HEK293 (cell line): Measurements from ENCODE around the gene COX6A2.

Experiments
- CTCF ChIA-PET: fragments of 350-600 bp; formaldehyde crosslinking; extraction: SDS; loops from one replicate; lab custom pipeline; 2021; ENCODE audit warnings: antibody characterized with exemption; lab: Yijun Ruan, JAX
- POLR2A ChIA-PET: fragments of 300-600 bp; formaldehyde crosslinking; extraction: SDS; loops from one replicate; lab custom pipeline; 2020; ENCODE audit warnings: antibody characterized with exemption, inconsistent platforms; lab: Yijun Ruan, JAX
- H3K27ac ChIP-seq: fragments of 200-500 bp; sonication (Bioruptor generic); 2 replicates; pipeline ENCODE4 v1.5.1; 2014; ENCODE audit warnings: low read depth, low read length, control low read depth, inconsistent platforms; ENCODE audit errors: extremely low read depth
- H3K36me3 ChIP-seq, 2 experiments: fragments of 200-500 bp in 1 of 2; sonication (Bioruptor generic) in 1 of 2; 1 replicate in 1 of 2; 2 replicates in 1 of 2; pipeline ENCODE4 v1.5.1; 2014 to 2017; ENCODE audit warnings: inconsistent platforms in 2 of 2, low read length in 2 of 2; ENCODE audit not compliant: control insufficient read depth in 2 of 2, insufficient read depth in 1 of 2
- H3K4me1 ChIP-seq: fragments of 200-500 bp; sonication (Bioruptor generic); 2 replicates; pipeline ENCODE4 v1.5.1; 2014; ENCODE audit warnings: mild to moderate bottlenecking, low read length, inconsistent platforms; ENCODE audit not compliant: control insufficient read depth, insufficient read depth
- H3K4me3 ChIP-seq: 2 replicates; pipeline ENCODE4 v1.5.1; 2011; ENCODE audit warnings: low read depth, mild to moderate bottlenecking, control low read depth, low read length, moderate library complexity
- H3K9me3 ChIP-seq: fragments of 200-500 bp; sonication (Bioruptor generic); 2 replicates; pipeline ENCODE4 v1.5.1; 2014; ENCODE audit warnings: low read depth, low read length, inconsistent platforms; ENCODE audit not compliant: control insufficient read depth, insufficient read depth
- IKZF3 ChIP-seq: fragments of 450-650 bp; IDR thresholded peaks from 2 replicates; pipeline ENCODE4 v1.5.0; 2018; ENCODE audit warnings: missing biosample characterization, mild to moderate bottlenecking, missing genetic modification characterization, moderate library complexity
- KLF1 ChIP-seq: fragments of 450-650 bp; formaldehyde crosslinking; IDR thresholded peaks from 2 replicates; pipeline ENCODE4 v1.5.1; 2016; ENCODE audit warnings: missing biosample characterization, missing genetic modification characterization
- MZF1 ChIP-seq: fragments of 450-650 bp; formaldehyde crosslinking; IDR thresholded peaks from 2 replicates; pipeline ENCODE4 v1.5.1; 2017; ENCODE audit warnings: missing biosample characterization, missing genetic modification characterization, borderline replicate concordance
- SALL2 ChIP-seq: fragments of 450-650 bp; formaldehyde crosslinking; IDR thresholded peaks from 2 replicates; pipeline ENCODE4 v1.5.0; 2017; ENCODE audit warnings: missing biosample characterization, mild to moderate bottlenecking, missing genetic modification characterization, borderline replicate concordance
- SCRT2 ChIP-seq: fragments of 450-650 bp; formaldehyde crosslinking; IDR thresholded peaks from 2 replicates; pipeline ENCODE4 v1.5.1; 2016; ENCODE audit warnings: missing biosample characterization, missing genetic modification characterization
- SETDB1 ChIP-seq: IDR thresholded peaks from one replicate; pipeline ENCODE4 v1.6.1; 2017; ENCODE audit warnings: mild to moderate bottlenecking, low read length, moderate library complexity, mixed read lengths; ENCODE audit not compliant: insufficient read length
- SP2 ChIP-seq: fragments of 450-650 bp; formaldehyde crosslinking; IDR thresholded peaks from 2 replicates; pipeline ENCODE4 v1.5.1; 2016; ENCODE audit warnings: missing biosample characterization, missing genetic modification characterization
- SP3 ChIP-seq: fragments of 450-650 bp; formaldehyde crosslinking; IDR thresholded peaks from 2 replicates; pipeline ENCODE4 v1.5.1; 2016; ENCODE audit warnings: missing biosample characterization, missing genetic modification characterization
- ZBTB1 ChIP-seq: fragments of 450-650 bp; formaldehyde crosslinking; IDR thresholded peaks from 2 replicates; pipeline ENCODE4 v1.5.1; 2016; ENCODE audit warnings: missing biosample characterization, missing genetic modification characterization
- ZBTB17 ChIP-seq: fragments of 450-650 bp; formaldehyde crosslinking; IDR thresholded peaks from 2 replicates; pipeline ENCODE4 v1.5.1; 2016; ENCODE audit warnings: missing biosample characterization, missing genetic modification characterization
- ZEB2 ChIP-seq: fragments of 450-650 bp; formaldehyde crosslinking; IDR thresholded peaks from 2 replicates; pipeline ENCODE4 v1.5.1; 2016; ENCODE audit warnings: missing biosample characterization, missing genetic modification characterization
- ZFP37 ChIP-seq: fragments of 450-650 bp; formaldehyde crosslinking; IDR thresholded peaks from 2 replicates; pipeline ENCODE4 v1.5.1; 2016; ENCODE audit warnings: missing biosample characterization, missing genetic modification characterization
- ZNF114 ChIP-seq: fragments of 450-650 bp; formaldehyde crosslinking; IDR thresholded peaks from 2 replicates; pipeline ENCODE4 v1.5.0; 2017; ENCODE audit warnings: missing biosample characterization, missing genetic modification characterization
- ZNF248 ChIP-seq: fragments of 450-650 bp; formaldehyde crosslinking; IDR thresholded peaks from 2 replicates; pipeline ENCODE4 v1.5.1; 2017; ENCODE audit warnings: missing biosample characterization, missing genetic modification characterization
- ZNF335 ChIP-seq: fragments of 450-650 bp; formaldehyde crosslinking; conservative IDR thresholded peaks from 2 replicates; pipeline ENCODE4 v1.5.1; 2016; ENCODE audit warnings: missing biosample characterization, missing genetic modification characterization
- ZNF341 ChIP-seq: fragments of 450-650 bp; formaldehyde crosslinking; IDR thresholded peaks from 2 replicates; pipeline ENCODE4; 2016; ENCODE audit warnings: low read depth, missing biosample characterization, missing genetic modification characterization
- ZNF416 ChIP-seq: fragments of 450-650 bp; formaldehyde crosslinking; IDR thresholded peaks from 2 replicates; pipeline ENCODE4 v1.5.1; 2016; ENCODE audit warnings: missing biosample characterization, missing genetic modification characterization
- ZNF423 ChIP-seq: fragments of 450-650 bp; formaldehyde crosslinking; IDR thresholded peaks from 2 replicates; pipeline ENCODE4 v1.5.1; 2016; ENCODE audit warnings: missing biosample characterization, missing genetic modification characterization
- ZNF555 ChIP-seq: fragments of 450-650 bp; formaldehyde crosslinking; conservative IDR thresholded peaks from 2 replicates; pipeline ENCODE4 v1.5.1; 2017; ENCODE audit warnings: missing biosample characterization, mild to moderate bottlenecking, missing genetic modification characterization, inconsistent platforms
- ZNF560 ChIP-seq: fragments of 450-650 bp; formaldehyde crosslinking; IDR thresholded peaks from 2 replicates; pipeline ENCODE4 v1.5.1; 2017; ENCODE audit warnings: missing biosample characterization, missing genetic modification characterization, borderline replicate concordance
- ZNF621 ChIP-seq: fragments of 450-650 bp; formaldehyde crosslinking; IDR thresholded peaks from 2 replicates; pipeline ENCODE4 v1.5.1; 2017; ENCODE audit warnings: missing biosample characterization, missing genetic modification characterization
- ZNF624 ChIP-seq: fragments of 450-650 bp; formaldehyde crosslinking; IDR thresholded peaks from 2 replicates; pipeline ENCODE4 v1.5.1; 2017; ENCODE audit warnings: missing biosample characterization, missing genetic modification characterization
- ZNF670 ChIP-seq: fragments of 450-650 bp; formaldehyde crosslinking; IDR thresholded peaks from 2 replicates; pipeline ENCODE4 v1.5.1; 2016; ENCODE audit warnings: missing biosample characterization, missing genetic modification characterization, low read depth
- ZNF791 ChIP-seq: fragments of 450-650 bp; formaldehyde crosslinking; IDR thresholded peaks from 2 replicates; pipeline ENCODE4 v1.5.1; 2016; ENCODE audit warnings: missing biosample characterization, missing genetic modification characterization
- ZXDB ChIP-seq: fragments of 450-650 bp; formaldehyde crosslinking; IDR thresholded peaks from 2 replicates; pipeline ENCODE4 v1.5.1; 2016; ENCODE audit warnings: missing biosample characterization, missing genetic modification characterization
- TF ChIP-seq, protein P1 (sequence below): fragments of 450-650 bp; formaldehyde crosslinking; IDR thresholded peaks from 2 replicates; pipeline ENCODE4 v1.5.1; 2016; ENCODE audit warnings: missing biosample characterization, missing genetic modification characterization, low read depth
- TF ChIP-seq, protein P2 (sequence below): fragments of 450-650 bp; formaldehyde crosslinking; IDR thresholded peaks from 2 replicates; pipeline ENCODE4 v1.5.1; 2017; ENCODE audit warnings: missing biosample characterization, missing genetic modification characterization

COX6A2 gene

DNA sequence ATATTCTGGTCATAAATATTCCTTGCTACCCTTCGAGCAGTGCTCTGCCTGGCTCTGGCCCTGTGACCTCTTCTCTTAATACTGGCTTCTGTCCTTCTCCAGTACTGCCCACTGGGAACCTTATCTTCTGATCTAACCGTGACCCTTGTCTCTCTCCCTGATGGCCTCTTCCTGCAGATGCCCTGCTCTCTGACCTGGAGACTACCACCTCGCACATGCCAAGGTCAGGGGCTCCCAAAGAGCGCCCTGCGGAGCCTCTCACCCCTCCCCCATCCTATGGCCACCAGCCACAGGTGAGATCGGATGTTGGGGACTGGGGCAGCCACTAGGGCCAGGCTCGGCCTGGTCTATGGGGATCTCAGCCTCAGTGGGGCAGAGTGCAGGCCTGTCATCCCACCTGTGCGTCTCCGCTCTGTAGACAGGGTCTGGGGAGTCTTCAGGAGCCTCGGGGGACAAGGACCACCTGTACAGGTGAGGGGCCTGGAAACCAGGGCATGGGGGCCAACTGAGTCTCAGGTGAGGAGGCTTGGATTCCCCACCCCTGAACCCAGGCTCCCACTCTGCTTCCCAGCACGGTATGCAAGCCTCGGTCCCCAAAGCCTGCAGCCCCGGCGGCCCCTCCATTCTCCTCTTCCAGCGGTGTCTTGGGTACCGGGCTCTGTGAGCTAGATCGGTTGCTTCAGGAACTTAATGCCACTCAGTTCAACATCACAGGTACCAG lies 45.3 kb upstream of the COX6A2 start:
- peaks cover 0 to 10% of the 10 kb centered on the region in 2 experiments; a peak in 1 of 3 replicates for H3K36me3 ChIP-seq
- TF ChIP-seq ZNF560 (tag by site-specific recombination) (no peak), SCRT2 (tag by site-specific recombination) (peak; percentile 76), ZNF114 (tag by site-specific recombination) (no peak)
- TF ChIP-seq, protein P1, sequence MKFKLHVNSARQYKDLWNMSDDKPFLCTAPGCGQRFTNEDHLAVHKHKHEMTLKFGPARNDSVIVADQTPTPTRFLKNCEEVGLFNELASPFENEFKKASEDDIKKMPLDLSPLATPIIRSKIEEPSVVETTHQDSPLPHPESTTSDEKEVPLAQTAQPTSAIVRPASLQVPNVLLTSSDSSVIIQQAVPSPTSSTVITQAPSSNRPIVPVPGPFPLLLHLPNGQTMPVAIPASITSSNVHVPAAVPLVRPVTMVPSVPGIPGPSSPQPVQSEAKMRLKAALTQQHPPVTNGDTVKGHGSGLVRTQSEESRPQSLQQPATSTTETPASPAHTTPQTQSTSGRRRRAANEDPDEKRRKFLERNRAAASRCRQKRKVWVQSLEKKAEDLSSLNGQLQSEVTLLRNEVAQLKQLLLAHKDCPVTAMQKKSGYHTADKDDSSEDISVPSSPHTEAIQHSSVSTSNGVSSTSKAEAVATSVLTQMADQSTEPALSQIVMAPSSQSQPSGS = no peak
- no peak overlapping the region for H3K27ac ChIP-seq
- ChIA-PET POLR2A (interaction anchor here (0.8 kb wide), 1 partner anchor 331 kb away, joined by 3 read pairs; no protein-coding TSS in a partner anchor), CTCF (interaction anchor here (0.6 kb wide), 1 partner anchor 13 kb away, joined by 3 read pairs; no protein-coding TSS in a partner anchor)
- no peaks in the 10 kb centered on the region for H3K4me1 ChIP-seq
- no peaks in the 10 kb centered on the region for H3K9me3 ChIP-seq
- no peak overlapping the region for H3K4me3 ChIP-seq

DNA sequence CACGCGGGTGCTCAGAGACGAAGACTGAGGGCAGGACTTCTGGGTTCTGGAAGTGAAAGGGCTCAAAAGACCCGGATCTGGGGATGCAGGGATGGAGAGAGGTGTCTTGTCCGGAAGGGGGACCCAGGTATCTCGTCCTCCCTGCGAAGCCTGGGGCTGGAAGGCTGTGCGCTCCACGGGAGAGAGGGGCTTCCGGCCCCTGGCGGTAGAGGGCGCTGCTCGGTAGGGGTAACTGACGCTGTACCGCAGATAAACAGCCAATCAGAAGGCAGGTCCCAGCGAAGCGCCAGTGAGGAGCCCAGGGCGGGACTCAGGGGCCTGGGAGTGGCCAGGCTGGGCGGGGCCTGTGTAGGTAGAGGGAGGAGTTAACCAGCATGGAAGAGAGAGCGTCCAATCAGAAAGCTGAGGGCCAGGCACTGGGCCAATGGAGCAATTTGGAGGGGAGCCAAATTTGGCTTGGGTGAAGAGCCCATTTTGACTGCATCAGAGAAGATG lies 44.6 kb upstream of the COX6A2 start:
- Histone ChIP-seq H3K36me3 (peaks cover 0 to 10% of the 10 kb centered on the region in 2 experiments; a peak in 1 of 3 replicates), H3K27ac (peak overlapping the region; percentile 56; the same call in 1 of the 2 replicates), H3K4me1 (no peaks in the 10 kb centered on the region), H3K4me3 (peak overlapping the region; percentile 47), H3K9me3 (no peaks in the 10 kb centered on the region)
- ChIA-PET POLR2A (interaction anchor here (0.8 to 1.2 kb wide), 2 partner anchors 12 to 331 kb away, joined by 3 read pairs; no protein-coding TSS in a partner anchor), CTCF (interaction anchor here (0.6 kb wide), 1 partner anchor 12 kb away, joined by 3 read pairs; no protein-coding TSS in a partner anchor)
- TF ChIP-seq ZNF335 (peak; percentile 53; the same call in 1 of the 2 replicates), ZNF621 (tag by site-specific recombination) (no peak), ZNF791 (tag by site-specific recombination) (no peak), ZXDB (tag by site-specific recombination) (peak; percentile 13; the same call in 1 of the 2 replicates), SP3 (tag by site-specific recombination) (peak; percentile 52), ZNF341 (0 out of 2 replicates have a peak, but pooled peaks have one; percentile 24), SP2 (tag by site-specific recombination) (peak; percentile 90), KLF1 (tag by site-specific recombination) (0 out of 2 replicates have a peak, but pooled peaks have one; percentile 20)

DNA sequence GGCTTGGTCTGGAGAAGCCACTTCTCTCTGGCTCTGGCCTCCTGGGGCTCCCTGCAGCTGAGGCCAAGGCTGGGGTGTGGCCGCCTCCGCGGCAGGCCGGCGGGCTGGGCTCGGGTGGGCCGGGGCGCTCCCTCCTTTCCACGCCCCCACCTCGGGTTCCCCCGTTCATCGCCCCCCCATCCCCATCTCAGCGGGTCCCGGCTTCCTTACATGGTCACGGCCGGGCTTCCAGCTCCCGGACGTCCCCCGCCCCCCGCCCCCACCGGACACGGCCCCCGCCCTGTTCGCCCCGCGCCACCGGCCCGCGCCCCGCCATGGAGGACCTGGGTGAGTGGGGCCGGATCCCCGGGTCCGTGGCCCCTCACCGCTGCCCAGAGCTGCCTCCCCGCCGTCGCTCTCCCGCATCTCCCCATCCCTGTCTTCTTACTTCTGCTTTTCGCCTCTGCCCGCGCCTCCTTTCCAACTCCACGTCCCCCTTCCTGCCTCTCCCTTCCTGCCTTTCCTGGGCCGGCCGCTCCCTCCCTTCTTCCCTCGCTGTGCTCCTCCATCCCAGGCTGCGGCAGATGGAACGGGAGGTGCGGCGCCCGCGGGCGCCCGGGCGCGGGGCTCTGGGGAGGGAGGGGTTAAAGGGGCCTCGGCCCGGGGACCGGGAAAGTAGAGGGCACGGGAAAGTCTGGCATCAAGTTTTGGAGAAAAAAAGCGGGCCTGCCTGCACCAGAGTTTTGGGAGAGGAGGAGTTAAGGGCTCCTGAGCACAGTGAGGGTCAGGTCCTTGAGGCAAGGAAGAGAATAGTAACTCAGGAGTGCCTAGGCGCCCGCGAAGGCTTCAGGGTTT lies 43.9 kb upstream of the COX6A2 start, which contains the start of gene TGFB1I1:
Gene TGFB1I1 (plus strand): TSS at position 278 of the 834 bp plus-strand sequence. CDS start 37 bp downstream, at position 315.
- H3K4me3 ChIP-seq = peak within 1 kb of the TSS; percentile 47
- no peaks in the 10 kb centered on the region for H3K4me1 ChIP-seq
- ChIA-PET CTCF (no interaction called here), POLR2A (interaction anchor here (0.7 to 1.2 kb wide), 2 partner anchors 12 to 13 kb away, joined by 3 read pairs; partner anchors contain the start of gene ARMC5)
- H3K9me3 ChIP-seq = no peaks in the 10 kb centered on the region
- H3K27ac ChIP-seq = peak within 1 kb of the TSS; percentile 56; the same call in 1 of the 2 replicates
- peaks cover 0 to 13% of the 10 kb centered on the region in 2 experiments; a peak in 1 of 3 replicates for H3K36me3 ChIP-seq
- no peak for TF ChIP-seq ZBTB1 (tag by site-specific recombination)
- no peak for TF ChIP-seq ZNF416 (tag by site-specific recombination)
- TF ChIP-seq SALL2 (tag by site-specific recombination) = no peak
- TF ChIP-seq IKZF3 (tag by site-specific recombination) = peak; percentile 79
- no peak for TF ChIP-seq SETDB1
- TF ChIP-seq ZNF248 (tag by site-specific recombination) = no peak
- no peak for TF ChIP-seq ZNF670 (tag by site-specific recombination)
- TF ChIP-seq, protein P2, sequence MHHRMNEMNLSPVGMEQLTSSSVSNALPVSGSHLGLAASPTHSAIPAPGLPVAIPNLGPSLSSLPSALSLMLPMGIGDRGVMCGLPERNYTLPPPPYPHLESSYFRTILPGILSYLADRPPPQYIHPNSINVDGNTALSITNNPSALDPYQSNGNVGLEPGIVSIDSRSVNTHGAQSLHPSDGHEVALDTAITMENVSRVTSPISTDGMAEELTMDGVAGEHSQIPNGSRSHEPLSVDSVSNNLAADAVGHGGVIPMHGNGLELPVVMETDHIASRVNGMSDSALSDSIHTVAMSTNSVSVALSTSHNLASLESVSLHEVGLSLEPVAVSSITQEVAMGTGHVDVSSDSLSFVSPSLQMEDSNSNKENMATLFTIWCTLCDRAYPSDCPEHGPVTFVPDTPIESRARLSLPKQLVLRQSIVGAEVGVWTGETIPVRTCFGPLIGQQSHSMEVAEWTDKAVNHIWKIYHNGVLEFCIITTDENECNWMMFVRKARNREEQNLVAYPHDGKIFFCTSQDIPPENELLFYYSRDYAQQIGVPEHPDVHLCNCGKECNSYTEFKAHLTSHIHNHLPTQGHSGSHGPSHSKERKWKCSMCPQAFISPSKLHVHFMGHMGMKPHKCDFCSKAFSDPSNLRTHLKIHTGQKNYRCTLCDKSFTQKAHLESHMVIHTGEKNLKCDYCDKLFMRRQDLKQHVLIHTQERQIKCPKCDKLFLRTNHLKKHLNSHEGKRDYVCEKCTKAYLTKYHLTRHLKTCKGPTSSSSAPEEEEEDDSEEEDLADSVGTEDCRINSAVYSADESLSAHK = no peak
- TF ChIP-seq ZNF624 (tag by site-specific recombination) = no peak
- no peak for TF ChIP-seq MZF1 (tag by site-specific recombination)
- TF ChIP-seq ZBTB17 (tag by site-specific recombination) = peak; percentile 31; the same call in 1 of the 2 replicates
- TF ChIP-seq ZNF555 (tag by site-specific recombination) = no peak
- TF ChIP-seq ZFP37 (tag by site-specific recombination) = no peak
- TF ChIP-seq ZNF423 (tag by site-specific recombination) = no peak
- peak; percentile 29; the same call in 1 of the 2 replicates for TF ChIP-seq ZEB2 (tag by site-specific recombination)
